A673 (cell line): ENCODE data around the gene STX7.

Experiments used
- EZH2 ChIP-seq: fragments of 200-600 bp; sonication (generic); IDR thresholded peaks from 2 replicates; pipeline ENCODE4 v1.6.1; 2017; ENCODE audit warnings: borderline replicate concordance, low read depth, mild to moderate bottlenecking, mixed read lengths, antibody characterized with exemption, low read length; ENCODE audit not compliant: poor library complexity, severe bottlenecking
- TF ChIP-seq, protein P1 (sequence below): fragments of 300-800, 200-600 bp; sonication (generic); conservative IDR thresholded peaks from 2 replicates; pipeline ENCODE4 v1.5.1; 2017; ENCODE audit warnings: low read depth, mild to moderate bottlenecking, antibody characterized with exemption, low read length, moderate library complexity, mixed read lengths

DNA sequence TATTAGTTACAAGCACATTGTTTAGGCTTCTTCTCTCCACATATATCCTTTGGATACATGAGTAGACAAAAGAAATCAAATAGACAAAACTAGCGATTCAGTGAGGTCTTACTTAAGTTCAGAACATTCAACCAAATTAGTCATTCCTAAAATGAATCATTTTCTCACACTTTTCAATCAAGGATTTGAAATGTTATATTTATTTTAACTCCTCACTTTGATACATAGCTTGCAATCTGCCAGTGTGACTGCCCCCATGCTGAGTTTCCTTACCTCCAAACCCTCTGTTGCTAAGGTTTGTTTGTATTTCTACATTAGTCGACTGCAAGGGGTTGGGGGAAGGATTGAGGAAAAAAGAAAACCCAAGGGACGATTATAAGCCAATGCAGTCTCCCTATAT, 108.2 kb downstream of the STX7 start:
- TF ChIP-seq, protein P1, sequence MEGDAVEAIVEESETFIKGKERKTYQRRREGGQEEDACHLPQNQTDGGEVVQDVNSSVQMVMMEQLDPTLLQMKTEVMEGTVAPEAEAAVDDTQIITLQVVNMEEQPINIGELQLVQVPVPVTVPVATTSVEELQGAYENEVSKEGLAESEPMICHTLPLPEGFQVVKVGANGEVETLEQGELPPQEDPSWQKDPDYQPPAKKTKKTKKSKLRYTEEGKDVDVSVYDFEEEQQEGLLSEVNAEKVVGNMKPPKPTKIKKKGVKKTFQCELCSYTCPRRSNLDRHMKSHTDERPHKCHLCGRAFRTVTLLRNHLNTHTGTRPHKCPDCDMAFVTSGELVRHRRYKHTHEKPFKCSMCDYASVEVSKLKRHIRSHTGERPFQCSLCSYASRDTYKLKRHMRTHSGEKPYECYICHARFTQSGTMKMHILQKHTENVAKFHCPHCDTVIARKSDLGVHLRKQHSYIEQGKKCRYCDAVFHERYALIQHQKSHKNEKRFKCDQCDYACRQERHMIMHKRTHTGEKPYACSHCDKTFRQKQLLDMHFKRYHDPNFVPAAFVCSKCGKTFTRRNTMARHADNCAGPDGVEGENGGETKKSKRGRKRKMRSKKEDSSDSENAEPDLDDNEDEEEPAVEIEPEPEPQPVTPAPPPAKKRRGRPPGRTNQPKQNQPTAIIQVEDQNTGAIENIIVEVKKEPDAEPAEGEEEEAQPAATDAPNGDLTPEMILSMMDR = no peak
- TF ChIP-seq EZH2 = no peak
